Measurements from ENCODE around the gene WNT8B. TPM values are rescaled to one million over a fixed set of nuclear protein-coding genes. Genes with fewer than 3 reads are reported as not detected.

WNT8B gene
- total and polyA plus RNA-seq, 7 experiments from 2014 or later: 0.09 to 0.44 (median 0.19) TPM; not detected in 3

- Histone ChIP-seq H3K27ac (ENCODE audit: low read depth, low read length) (no peak overlapping the region), H3K27me3 (ENCODE audit: control insufficient read depth in 2 of 2, insufficient read depth in 2 of 2, low read length in 2 of 2) (no peaks in the 10 kb centered on the region), H3K4me1 (ENCODE audit: control insufficient read depth in 2 of 2, insufficient read depth in 2 of 2, low read length in 2 of 2) (peaks cover 5 to 14% of the 10 kb centered on the region in 2 donors), H3K36me3 (ENCODE audit: control insufficient read depth in 2 of 3, insufficient read depth in 3 of 3, low read length in 3 of 3) (peaks cover 2 to 70% (median 18%) of the 10 kb centered on the region in 3 experiments), H3K4me3 (ENCODE audit: low read length) (no peak overlapping the region), H3K9me3 (ENCODE audit: control insufficient read depth in 2 of 3, low read length in 3 of 3) (no peaks in the 10 kb centered on the region)
- ChIA-PET CTCF (interaction anchor here (0.9 to 1.5 kb wide), 2 partner anchors 15 to 21 kb away, joined by 3 to 7 read pairs; no protein-coding TSS in a partner anchor), POLR2A (no interaction called here)
- peak overlapping the region in 2 of 9 donors; percentile 53 to 64 for H3K27ac Mint-ChIP-seq
- peaks cover 6 to 91% (median 20%) of the 10 kb centered on the region in 7 donors for H3K4me1 Mint-ChIP-seq
- no peak for ATAC-seq
- no peaks in the 10 kb centered on the region for H3K9me3 Mint-ChIP-seq
- peaks cover 19 to 75% (median 44%) of the 10 kb centered on the region in 5 donors for H3K36me3 Mint-ChIP-seq
- peak overlapping the region in 1 of 10 donors; percentile 51 for H3K4me3 Mint-ChIP-seq
- H3K27me3 Mint-ChIP-seq: no peaks in the 10 kb centered on the region
- intact Hi-C loops (cut with micrococcal nuclease): no loop called here
- DNase-seq: no peak
These were observed 40.2 kb downstream of the WNT8B start for GRCh38 chr10:100502926-100503494.

DNA sequence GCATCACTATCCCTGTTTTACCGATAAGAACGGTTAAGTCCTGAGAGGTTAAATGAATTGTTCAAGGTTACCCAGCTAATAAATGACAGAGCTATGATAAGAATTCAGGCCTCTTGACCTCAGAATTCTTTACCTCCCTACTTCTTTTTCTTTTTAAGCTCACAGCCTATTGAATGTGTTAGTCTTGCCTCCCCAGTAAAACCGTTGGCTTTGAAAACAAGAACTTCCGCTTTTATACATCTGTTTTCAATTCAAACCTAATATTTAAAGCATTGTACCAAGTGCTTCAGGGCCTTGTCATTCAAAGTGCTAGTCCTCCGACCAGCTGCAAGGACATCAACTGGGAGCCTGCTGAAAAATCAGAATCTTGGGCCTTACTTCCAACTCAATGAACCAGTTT, 41.3 kb downstream of the WNT8B start:
- Histone ChIP-seq H3K9me3 (ENCODE audit: control insufficient read depth in 2 of 3, low read length in 3 of 3) (no peaks in the 10 kb centered on the region), H3K27ac (ENCODE audit: low read depth, low read length) (no peak overlapping the region), H3K27me3 (ENCODE audit: control insufficient read depth in 2 of 2, insufficient read depth in 2 of 2, low read length in 2 of 2) (no peaks in the 10 kb centered on the region), H3K36me3 (ENCODE audit: control insufficient read depth in 2 of 3, insufficient read depth in 3 of 3, low read length in 3 of 3) (peaks cover 2 to 59% (median 18%) of the 10 kb centered on the region in 3 experiments), H3K4me1 (ENCODE audit: control insufficient read depth in 2 of 2, insufficient read depth in 2 of 2, low read length in 2 of 2) (peaks cover 16 to 24% of the 10 kb centered on the region in 2 donors), H3K4me3 (ENCODE audit: low read length) (no peak overlapping the region)
- ChIA-PET CTCF (interaction anchor here (1.0 to 1.5 kb wide), 2 partner anchors 22 to 70 kb away, joined by 3 to 7 read pairs; no protein-coding TSS in a partner anchor), POLR2A (no interaction called here)
- H3K27me3 Mint-ChIP-seq: no peaks in the 10 kb centered on the region
- DNase-seq: no peak
- peak overlapping the region in 1 of 9 donors; percentile 4 for H3K27ac Mint-ChIP-seq
- peaks cover 16 to 90% (median 31%) of the 10 kb centered on the region in 7 donors for H3K4me1 Mint-ChIP-seq
- peaks cover 19 to 70% (median 43%) of the 10 kb centered on the region in 5 donors for H3K36me3 Mint-ChIP-seq
- H3K9me3 Mint-ChIP-seq: no peaks in the 10 kb centered on the region
- intact Hi-C loops (cut with micrococcal nuclease): no loop called here
- ATAC-seq: no peak
- no peak overlapping the region for H3K4me3 Mint-ChIP-seq

GRCh38 chr10:100505164-100505563, 42.4 kb downstream of the WNT8B start:
- Mint-ChIP-seq H3K9me3 (no peaks in the 10 kb centered on the region), H3K4me3 (peak overlapping the region in 1 of 10 donors; percentile 91)
- no peak for ATAC-seq

DNA sequence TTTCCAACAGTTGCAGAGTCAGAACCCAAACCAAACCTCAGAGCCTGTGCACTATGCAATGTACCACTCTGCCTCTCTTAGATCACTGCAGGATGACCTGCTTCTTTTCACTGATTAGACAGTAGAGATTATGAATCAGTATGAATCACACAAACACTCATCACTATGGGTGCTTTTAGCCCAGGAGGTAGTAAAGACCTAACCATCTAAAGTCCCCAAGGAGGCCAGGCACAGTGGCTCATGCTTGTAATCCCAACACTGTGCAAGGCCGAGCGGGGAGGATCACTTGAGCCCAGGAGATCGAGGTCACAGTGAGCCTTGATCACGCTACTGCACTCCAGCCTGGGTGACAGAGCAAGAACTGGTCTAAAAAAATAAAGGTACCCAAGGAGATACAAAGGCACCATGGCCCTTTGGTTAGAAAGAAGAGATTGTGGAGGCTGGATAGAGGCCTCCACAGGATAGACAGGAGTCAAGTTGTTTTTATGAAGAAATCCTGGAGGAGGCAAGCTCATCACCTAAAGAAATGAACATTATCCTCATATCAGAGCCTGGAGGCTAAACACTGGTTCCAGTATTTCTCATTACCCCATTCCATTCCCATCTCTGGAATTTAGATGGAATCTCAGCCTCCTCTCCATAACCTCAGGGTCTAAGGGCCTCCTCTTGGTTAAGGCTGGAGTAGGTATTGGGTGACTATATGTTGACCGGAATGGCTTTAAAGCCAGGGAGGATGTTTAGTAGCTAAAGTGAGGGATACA, 44.0 kb downstream of the WNT8B start:
- ChIA-PET POLR2A (interaction anchor here (0.6 kb wide), 1 partner anchor 241 kb away, joined by 5 read pairs; no protein-coding TSS in a partner anchor), CTCF (interaction anchor here (0.8 to 5.7 kb wide), 7 partner anchors 12 to 164 kb away, joined by 3 to 51 read pairs (median 15); partner anchors contain the start of gene SEC31B)
- peak overlapping the region in 7 of 9 donors; percentile 11 to 92 (median 60) for H3K27ac Mint-ChIP-seq
- Histone ChIP-seq H3K27ac (ENCODE audit: low read depth, low read length) (no peak overlapping the region), H3K4me1 (ENCODE audit: control insufficient read depth in 2 of 2, insufficient read depth in 2 of 2, low read length in 2 of 2) (peaks cover 43 to 51% of the 10 kb centered on the region in 2 donors), H3K4me3 (ENCODE audit: low read length) (no peak overlapping the region), H3K9me3 (ENCODE audit: control insufficient read depth in 2 of 3, low read length in 3 of 3) (no peaks in the 10 kb centered on the region), H3K27me3 (ENCODE audit: control insufficient read depth in 2 of 2, insufficient read depth in 2 of 2, low read length in 2 of 2) (no peaks in the 10 kb centered on the region), H3K36me3 (ENCODE audit: control insufficient read depth in 2 of 3, insufficient read depth in 3 of 3, low read length in 3 of 3) (peaks cover 2 to 39% (median 18%) of the 10 kb centered on the region in 3 experiments)
- DNase-seq: peak in 1 of 9 donors; percentile 39
- H3K27me3 Mint-ChIP-seq: no peaks in the 10 kb centered on the region
- no peaks in the 10 kb centered on the region for H3K9me3 Mint-ChIP-seq
- H3K4me1 Mint-ChIP-seq: peaks cover 39 to 90% (median 58%) of the 10 kb centered on the region in 7 donors
- ATAC-seq: no peak
- H3K4me3 Mint-ChIP-seq: peak overlapping the region in 1 of 10 donors; percentile 91
- intact Hi-C loops (cut with micrococcal nuclease): no loop called here
- H3K36me3 Mint-ChIP-seq: peaks cover 8 to 52% (median 27%) of the 10 kb centered on the region in 5 donors

More at GRCh38 chr10:100505164-100505563, 42.4 kb downstream of the WNT8B start:
- DNase-seq: no peak
- Histone ChIP-seq H3K27ac (ENCODE audit: low read depth, low read length) (no peak overlapping the region), H3K36me3 (ENCODE audit: control insufficient read depth in 2 of 3, insufficient read depth in 3 of 3, low read length in 3 of 3) (peaks cover 2 to 49% (median 18%) of the 10 kb centered on the region in 3 experiments), H3K9me3 (ENCODE audit: control insufficient read depth in 2 of 3, low read length in 3 of 3) (no peaks in the 10 kb centered on the region), H3K27me3 (ENCODE audit: control insufficient read depth in 2 of 2, insufficient read depth in 2 of 2, low read length in 2 of 2) (no peaks in the 10 kb centered on the region), H3K4me3 (ENCODE audit: low read length) (no peak overlapping the region), H3K4me1 (ENCODE audit: control insufficient read depth in 2 of 2, insufficient read depth in 2 of 2, low read length in 2 of 2) (peaks cover 26 to 35% of the 10 kb centered on the region in 2 donors)
- Mint-ChIP-seq H3K4me1 (peaks cover 26 to 89% (median 42%) of the 10 kb centered on the region in 7 donors), H3K27ac (peak overlapping the region in 1 of 9 donors; percentile 69), H3K36me3 (peaks cover 15 to 61% (median 35%) of the 10 kb centered on the region in 5 donors), H3K27me3 (no peaks in the 10 kb centered on the region)
- ChIA-PET POLR2A (no interaction called here), CTCF (interaction anchor here (0.9 to 1.8 kb wide), 3 partner anchors 11 to 71 kb away, joined by 3 to 7 read pairs (median 3); no protein-coding TSS in a partner anchor)
- intact Hi-C loops (cut with micrococcal nuclease): no loop called here

DNA sequence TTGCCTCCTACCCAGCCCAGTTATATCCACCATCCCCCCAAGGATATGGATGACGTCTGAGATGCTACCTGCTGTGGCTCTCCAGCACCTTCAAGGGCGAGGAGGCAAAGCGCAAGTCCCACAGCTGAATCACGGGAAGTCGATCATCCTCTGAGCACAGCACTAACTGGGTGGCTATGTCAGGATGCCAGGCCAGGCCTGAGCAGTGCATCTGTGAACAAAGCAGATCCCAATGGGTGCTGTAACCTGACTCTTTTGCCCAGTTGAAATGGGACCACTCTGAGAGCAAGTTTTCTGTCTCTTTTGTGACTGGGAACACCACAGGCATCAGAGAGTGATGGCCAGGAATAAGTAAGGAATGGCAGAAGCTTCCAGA, 44.5 kb downstream of the WNT8B start:
- Histone ChIP-seq H3K4me3 (ENCODE audit: low read length) (no peak overlapping the region), H3K27ac (ENCODE audit: low read depth, low read length) (no peak overlapping the region), H3K9me3 (ENCODE audit: control insufficient read depth in 2 of 3, low read length in 3 of 3) (no peaks in the 10 kb centered on the region), H3K27me3 (ENCODE audit: control insufficient read depth in 2 of 2, insufficient read depth in 2 of 2, low read length in 2 of 2) (no peaks in the 10 kb centered on the region), H3K4me1 (ENCODE audit: control insufficient read depth in 2 of 2, insufficient read depth in 2 of 2, low read length in 2 of 2) (peaks cover 48 to 57% of the 10 kb centered on the region in 2 donors), H3K36me3 (ENCODE audit: control insufficient read depth in 2 of 3, insufficient read depth in 3 of 3, low read length in 3 of 3) (peaks cover 2 to 37% (median 18%) of the 10 kb centered on the region in 3 experiments)
- peak overlapping the region in 1 of 10 donors; percentile 91 for H3K4me3 Mint-ChIP-seq
- CTCF ChIA-PET: interaction anchor here (0.8 to 5.7 kb wide), 9 partner anchors 11 to 166 kb away, joined by 3 to 51 read pairs (median 6); partner anchors contain the start of genes NDUFB8 and SEC31B
- intact Hi-C loops (cut with micrococcal nuclease): no loop called here
- H3K9me3 Mint-ChIP-seq: no peaks in the 10 kb centered on the region
- POLR2A ChIA-PET: interaction anchor here (0.6 kb wide), 1 partner anchor 241 kb away, joined by 5 read pairs; no protein-coding TSS in a partner anchor
- peaks cover 6 to 51% (median 29%) of the 10 kb centered on the region in 5 donors for H3K36me3 Mint-ChIP-seq
- no peak for ATAC-seq
- DNase-seq: no peak
- peaks cover 43 to 91% (median 63%) of the 10 kb centered on the region in 7 donors for H3K4me1 Mint-ChIP-seq
- no peaks in the 10 kb centered on the region for H3K27me3 Mint-ChIP-seq
- H3K27ac Mint-ChIP-seq: peak overlapping the region in 5 of 9 donors; percentile 11 to 92 (median 84)

- peak overlapping the region in 9 of 10 donors; percentile 21 to 91 (median 66) for H3K4me3 Mint-ChIP-seq
- H3K4me1 Mint-ChIP-seq: peaks cover 43 to 89% (median 70%) of the 10 kb centered on the region in 7 donors
- H3K27me3 ChIP-seq (ENCODE audit: control insufficient read depth in 2 of 2, insufficient read depth in 2 of 2, low read length in 2 of 2): no peaks in the 10 kb centered on the region
- no peak for DNase-seq
- H3K36me3 Mint-ChIP-seq: peaks cover 6 to 54% (median 29%) of the 10 kb centered on the region in 5 donors
- CTCF ChIA-PET: interaction anchor here (0.6 to 5.7 kb wide), 21 partner anchors 10 to 662 kb away, joined by 3 to 51 read pairs (median 5); partner anchors contain the start of genes NDUFB8 and SEC31B
- intact Hi-C loops (cut with micrococcal nuclease): loop anchor here (1.0 to 2.0 kb wide), 10 partner anchors 10 to 221 kb away; partner anchors contain the start of genes BLOC1S2 (in 1 of the 2) and NDUFB8 (in 1 of the 2)
- H3K9me3 ChIP-seq (ENCODE audit: control insufficient read depth in 2 of 3, low read length in 3 of 3): no peaks in the 10 kb centered on the region
- H3K27ac ChIP-seq (ENCODE audit: low read depth, low read length): peak overlapping the region; percentile 47
- H3K27ac Mint-ChIP-seq: peak overlapping the region; percentile 53 to 94 (median 91)
- H3K4me3 ChIP-seq (ENCODE audit: low read length): peak overlapping the region; percentile 21
- H3K27me3 Mint-ChIP-seq: no peaks in the 10 kb centered on the region
- POLR2A ChIA-PET: interaction anchor here (1.1 to 1.5 kb wide), 2 partner anchors 10 to 22 kb away, joined by 3 to 8 read pairs; partner anchors contain the start of gene NDUFB8
- H3K4me1 ChIP-seq (ENCODE audit: control insufficient read depth in 2 of 2, insufficient read depth in 2 of 2, low read length in 2 of 2): peaks cover 50 to 59% of the 10 kb centered on the region in 2 donors
- H3K36me3 ChIP-seq (ENCODE audit: control insufficient read depth in 2 of 3, insufficient read depth in 3 of 3, low read length in 3 of 3): peaks cover 2 to 30% (median 18%) of the 10 kb centered on the region in 3 experiments
- ATAC-seq: no peak
- H3K9me3 Mint-ChIP-seq: no peaks in the 10 kb centered on the region
These were observed 45.5 kb downstream of the WNT8B start for GRCh38 chr10:100508266-100508665.
